Measurements from ENCODE around the gene DFFA. TPM values are rescaled to one million over a fixed set of nuclear protein-coding genes. Genes with fewer than 3 reads are reported as not detected.

The DFFA gene
- total and polyA plus RNA-seq, 11 donors = 10.4 to 27.6 (median 24.5) TPM

DNA sequence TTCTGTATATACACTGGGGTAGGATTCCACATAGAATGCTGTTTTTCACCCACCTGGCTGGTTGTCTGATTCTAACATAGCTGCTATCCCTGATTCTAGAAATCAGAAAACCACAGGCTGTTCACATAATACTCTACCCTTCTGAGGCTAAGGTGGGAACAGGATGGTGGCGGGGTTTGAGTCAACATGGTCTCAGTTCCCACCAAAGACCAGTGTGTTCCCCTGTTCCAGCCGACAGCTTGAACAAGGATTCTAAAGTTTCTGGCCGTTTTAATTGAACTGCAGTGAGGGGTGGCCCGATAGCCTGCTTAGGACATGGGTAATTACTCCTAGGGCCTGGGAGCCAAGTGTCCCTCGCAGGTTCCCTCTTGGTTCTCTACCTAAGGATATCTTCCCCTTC is 40.9 kb upstream of the DFFA start:
- H3K36me3 ChIP-seq = no peaks in the 10 kb centered on the region
- 93 to 96% (median 93%) methylated on average over 5 of the region's 5 CpGs for WGBS, 4 donors
- ATAC-seq = no peak
- no peak for DNase-seq
- no peaks in the 10 kb centered on the region for H3K27me3 ChIP-seq
- TF ChIP-seq POLR2A (IDR thresholded peaks at IDR 0.05) = no peak
- TF ChIP-seq, protein P1, sequence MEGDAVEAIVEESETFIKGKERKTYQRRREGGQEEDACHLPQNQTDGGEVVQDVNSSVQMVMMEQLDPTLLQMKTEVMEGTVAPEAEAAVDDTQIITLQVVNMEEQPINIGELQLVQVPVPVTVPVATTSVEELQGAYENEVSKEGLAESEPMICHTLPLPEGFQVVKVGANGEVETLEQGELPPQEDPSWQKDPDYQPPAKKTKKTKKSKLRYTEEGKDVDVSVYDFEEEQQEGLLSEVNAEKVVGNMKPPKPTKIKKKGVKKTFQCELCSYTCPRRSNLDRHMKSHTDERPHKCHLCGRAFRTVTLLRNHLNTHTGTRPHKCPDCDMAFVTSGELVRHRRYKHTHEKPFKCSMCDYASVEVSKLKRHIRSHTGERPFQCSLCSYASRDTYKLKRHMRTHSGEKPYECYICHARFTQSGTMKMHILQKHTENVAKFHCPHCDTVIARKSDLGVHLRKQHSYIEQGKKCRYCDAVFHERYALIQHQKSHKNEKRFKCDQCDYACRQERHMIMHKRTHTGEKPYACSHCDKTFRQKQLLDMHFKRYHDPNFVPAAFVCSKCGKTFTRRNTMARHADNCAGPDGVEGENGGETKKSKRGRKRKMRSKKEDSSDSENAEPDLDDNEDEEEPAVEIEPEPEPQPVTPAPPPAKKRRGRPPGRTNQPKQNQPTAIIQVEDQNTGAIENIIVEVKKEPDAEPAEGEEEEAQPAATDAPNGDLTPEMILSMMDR (IDR thresholded peaks at IDR 0.05) = no peak
- no peaks in the 10 kb centered on the region for H3K9me3 ChIP-seq
- H3K4me3 ChIP-seq = no peak overlapping the region
- intact Hi-C loops (cut with DNase I) = loop anchor here in 6 of 10 donors (5.0 to 10.0 kb wide), 7 partner anchors 122 to 432 kb away; partner anchors contain the start of gene CASZ1 (in 1 of the 6)
- H3K27ac ChIP-seq = peak overlapping the region in 1 of 12 donors; percentile 39
- H3K4me1 ChIP-seq = peaks cover 3 to 65% (median 32%) of the 10 kb centered on the region in 12 donors

DNA sequence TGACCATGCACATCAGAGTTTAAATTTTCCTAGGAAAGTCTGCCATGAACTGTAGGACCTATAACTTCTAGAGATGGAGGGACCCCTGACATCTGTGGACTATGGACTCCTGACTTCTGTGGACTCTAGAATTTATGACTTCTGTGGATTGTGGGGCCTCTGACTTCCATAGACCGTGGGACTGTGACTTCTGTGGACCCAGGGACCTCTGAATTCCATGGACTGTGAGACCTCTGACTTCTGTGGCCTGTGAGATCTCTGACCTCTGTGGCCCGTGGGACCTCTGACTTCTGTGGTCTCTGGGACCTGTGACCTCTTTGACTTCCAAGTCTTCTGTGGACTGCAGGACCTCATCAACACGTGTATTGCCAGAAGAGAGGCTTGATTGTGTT is 39.2 kb upstream of the DFFA start:
- Histone ChIP-seq H3K36me3 (no peaks in the 10 kb centered on the region), H3K9me3 (no peaks in the 10 kb centered on the region), H3K27me3 (no peaks in the 10 kb centered on the region), H3K27ac (peak overlapping the region in 1 of 12 donors; percentile 83), H3K4me3 (no peak overlapping the region), H3K4me1 (peaks cover 1 to 61% (median 30%) of the 10 kb centered on the region in 12 donors)
- TF ChIP-seq, protein P1 (IDR thresholded peaks at IDR 0.05) = no peak
- TF ChIP-seq POLR2A (IDR thresholded peaks at IDR 0.05) = no peak
- intact Hi-C loops (cut with DNase I) = loop anchor here in 6 of 10 donors (5.0 to 10.0 kb wide), 7 partner anchors 123 to 433 kb away; partner anchors contain the start of gene CASZ1 (in 1 of the 6)
- DNase-seq (no peak), ATAC-seq (no peak)
- 20 to 70% (median 57%) methylated on average over 1 to 3 of the region's 3 CpGs for WGBS, 4 donors

DNA sequence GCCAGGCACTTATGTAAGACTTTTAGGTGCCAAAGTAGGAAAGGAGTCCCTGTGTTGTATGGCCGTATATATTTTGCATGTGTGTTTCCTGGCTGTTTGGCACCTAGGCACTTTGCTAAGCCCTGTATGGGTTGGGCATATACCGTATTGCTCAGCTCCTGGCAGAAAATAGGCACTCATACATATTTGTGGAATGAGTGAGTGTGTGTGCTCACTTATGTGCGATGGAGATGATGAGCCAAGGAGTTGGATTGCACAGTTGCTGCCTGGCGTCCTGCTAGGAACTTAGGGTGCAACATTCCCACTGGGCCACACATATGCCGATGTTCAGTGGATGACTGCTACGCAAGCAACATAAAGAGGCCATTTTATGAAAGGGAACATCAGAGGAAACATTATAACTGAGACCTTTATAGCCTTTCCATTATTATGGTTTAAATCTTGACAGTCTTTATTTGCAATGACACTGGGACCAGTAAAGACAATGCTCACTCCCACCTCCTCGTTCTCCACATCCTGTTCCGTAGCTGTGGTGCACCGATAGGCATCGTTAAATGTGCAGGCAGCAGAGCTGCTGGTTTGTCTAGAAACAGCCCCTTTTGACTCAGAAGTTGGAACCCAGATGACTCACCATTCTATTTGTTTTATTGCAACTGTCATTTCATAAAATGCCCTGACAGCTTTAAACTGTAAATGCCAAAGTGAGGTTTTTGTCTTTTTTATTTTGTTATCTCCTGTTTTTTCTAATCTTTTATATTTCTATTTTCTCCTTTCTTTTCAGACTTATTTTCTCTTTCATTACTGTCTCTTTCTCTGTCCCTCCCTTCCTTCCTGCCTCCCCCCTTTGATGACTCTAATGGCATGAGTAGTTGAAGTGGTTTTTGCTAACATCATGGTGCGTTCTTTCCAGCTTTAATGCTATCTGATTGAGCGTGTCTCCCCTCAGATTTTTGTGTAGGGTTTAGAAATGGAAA is 38.5 kb upstream of the DFFA start:
- peak overlapping the region in 1 of 12 donors; percentile 5 for H3K4me3 ChIP-seq
- H3K27me3 ChIP-seq = no peaks in the 10 kb centered on the region
- H3K4me1 ChIP-seq = peaks cover 0 to 54% (median 28%) of the 10 kb centered on the region in 12 donors
- intact Hi-C loops (cut with DNase I) = loop anchor here in 6 of 10 donors (5.0 to 10.0 kb wide), 7 partner anchors 124 to 434 kb away; partner anchors contain the start of gene CASZ1 (in 1 of the 6)
- ATAC-seq = peak in 2 of 4 donors; percentile 43 to 52
- no peaks in the 10 kb centered on the region for H3K9me3 ChIP-seq
- peak overlapping the region in 2 of 12 donors; percentile 11 to 83 for H3K27ac ChIP-seq
- 50 to 54% (median 51%) methylated on average over 12 of the region's 12 CpGs for WGBS, 4 donors
- DNase-seq = no peak
- no peak for TF ChIP-seq POLR2A (IDR thresholded peaks at IDR 0.05)
- TF ChIP-seq, protein P1 (IDR thresholded peaks at IDR 0.05) = no peak
- H3K36me3 ChIP-seq = no peaks in the 10 kb centered on the region
